Endometrium (tissue), 2 donors: Measurements from ENCODE around the gene FLNB.

Experiments
- FAIRE-seq: peaks from 2 replicates; lab custom pipeline; 2012; peaks lifted over from hg19 to GRCh38; lab: Jason Lieb, UNC
- donor health status: control.
- donor health status: control.

The FLNB gene, protein sequence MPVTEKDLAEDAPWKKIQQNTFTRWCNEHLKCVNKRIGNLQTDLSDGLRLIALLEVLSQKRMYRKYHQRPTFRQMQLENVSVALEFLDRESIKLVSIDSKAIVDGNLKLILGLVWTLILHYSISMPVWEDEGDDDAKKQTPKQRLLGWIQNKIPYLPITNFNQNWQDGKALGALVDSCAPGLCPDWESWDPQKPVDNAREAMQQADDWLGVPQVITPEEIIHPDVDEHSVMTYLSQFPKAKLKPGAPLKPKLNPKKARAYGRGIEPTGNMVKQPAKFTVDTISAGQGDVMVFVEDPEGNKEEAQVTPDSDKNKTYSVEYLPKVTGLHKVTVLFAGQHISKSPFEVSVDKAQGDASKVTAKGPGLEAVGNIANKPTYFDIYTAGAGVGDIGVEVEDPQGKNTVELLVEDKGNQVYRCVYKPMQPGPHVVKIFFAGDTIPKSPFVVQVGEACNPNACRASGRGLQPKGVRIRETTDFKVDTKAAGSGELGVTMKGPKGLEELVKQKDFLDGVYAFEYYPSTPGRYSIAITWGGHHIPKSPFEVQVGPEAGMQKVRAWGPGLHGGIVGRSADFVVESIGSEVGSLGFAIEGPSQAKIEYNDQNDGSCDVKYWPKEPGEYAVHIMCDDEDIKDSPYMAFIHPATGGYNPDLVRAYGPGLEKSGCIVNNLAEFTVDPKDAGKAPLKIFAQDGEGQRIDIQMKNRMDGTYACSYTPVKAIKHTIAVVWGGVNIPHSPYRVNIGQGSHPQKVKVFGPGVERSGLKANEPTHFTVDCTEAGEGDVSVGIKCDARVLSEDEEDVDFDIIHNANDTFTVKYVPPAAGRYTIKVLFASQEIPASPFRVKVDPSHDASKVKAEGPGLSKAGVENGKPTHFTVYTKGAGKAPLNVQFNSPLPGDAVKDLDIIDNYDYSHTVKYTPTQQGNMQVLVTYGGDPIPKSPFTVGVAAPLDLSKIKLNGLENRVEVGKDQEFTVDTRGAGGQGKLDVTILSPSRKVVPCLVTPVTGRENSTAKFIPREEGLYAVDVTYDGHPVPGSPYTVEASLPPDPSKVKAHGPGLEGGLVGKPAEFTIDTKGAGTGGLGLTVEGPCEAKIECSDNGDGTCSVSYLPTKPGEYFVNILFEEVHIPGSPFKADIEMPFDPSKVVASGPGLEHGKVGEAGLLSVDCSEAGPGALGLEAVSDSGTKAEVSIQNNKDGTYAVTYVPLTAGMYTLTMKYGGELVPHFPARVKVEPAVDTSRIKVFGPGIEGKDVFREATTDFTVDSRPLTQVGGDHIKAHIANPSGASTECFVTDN (N-terminal part only)

DNA sequence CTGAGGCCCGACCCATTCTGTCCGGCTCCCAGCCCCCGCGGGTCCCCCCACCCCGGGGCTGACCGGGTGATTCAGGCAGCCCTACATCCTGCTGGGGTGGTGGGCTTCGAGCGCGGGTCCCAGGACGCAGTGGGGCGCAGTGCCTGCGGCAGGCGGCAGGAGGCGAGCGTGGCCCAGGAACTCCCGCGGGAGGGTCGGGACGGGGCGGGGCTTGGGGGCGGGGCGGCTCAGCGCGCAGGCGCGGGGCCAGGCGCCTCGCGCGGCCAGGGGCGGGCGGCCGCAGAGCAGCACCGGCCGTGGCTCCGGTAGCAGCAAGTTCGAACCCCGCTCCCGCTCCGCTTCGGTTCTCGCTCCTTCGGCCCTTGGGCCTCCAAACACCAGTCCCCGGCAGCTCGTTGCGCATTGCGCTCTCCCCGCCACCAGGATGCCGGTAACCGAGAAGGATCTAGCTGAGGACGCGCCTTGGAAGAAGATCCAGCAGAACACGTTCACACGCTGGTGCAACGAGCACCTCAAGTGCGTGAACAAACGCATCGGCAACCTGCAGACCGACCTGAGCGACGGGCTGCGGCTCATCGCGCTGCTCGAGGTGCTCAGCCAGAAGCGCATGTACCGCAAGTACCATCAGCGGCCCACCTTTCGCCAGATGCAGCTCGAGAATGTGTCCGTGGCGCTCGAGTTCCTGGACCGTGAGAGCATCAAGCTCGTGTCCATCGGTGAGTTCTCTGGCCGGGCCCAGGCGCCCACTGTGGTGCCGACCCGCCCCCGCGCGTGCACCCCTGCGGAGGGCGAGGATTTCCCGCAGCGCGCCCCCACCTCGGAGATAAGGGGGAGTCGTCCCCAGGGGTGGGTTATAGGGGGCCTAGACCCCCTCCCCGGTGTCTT is at the start of gene FLNB:
TSS of gene FLNB (plus strand) at position 282 of the 885 bp plus-strand sequence. CDS start at position 425, 143 bp downstream.
- no peak for FAIRE-seq

GRCh38 chr3:57958642-57959422 is 49.4 kb upstream of the FLNB start:
- FAIRE-seq: no peak

- no peak for FAIRE-seq
Measured at GRCh38 chr3:57959423-57960173, 48.6 kb upstream of the FLNB start.

GRCh38 chr3:57960174-57960505 is 48.1 kb upstream of the FLNB start:
- FAIRE-seq: no peak

GRCh38 chr3:57961177-57961827 is 46.9 kb upstream of the FLNB start:
- no peak for FAIRE-seq

DNA sequence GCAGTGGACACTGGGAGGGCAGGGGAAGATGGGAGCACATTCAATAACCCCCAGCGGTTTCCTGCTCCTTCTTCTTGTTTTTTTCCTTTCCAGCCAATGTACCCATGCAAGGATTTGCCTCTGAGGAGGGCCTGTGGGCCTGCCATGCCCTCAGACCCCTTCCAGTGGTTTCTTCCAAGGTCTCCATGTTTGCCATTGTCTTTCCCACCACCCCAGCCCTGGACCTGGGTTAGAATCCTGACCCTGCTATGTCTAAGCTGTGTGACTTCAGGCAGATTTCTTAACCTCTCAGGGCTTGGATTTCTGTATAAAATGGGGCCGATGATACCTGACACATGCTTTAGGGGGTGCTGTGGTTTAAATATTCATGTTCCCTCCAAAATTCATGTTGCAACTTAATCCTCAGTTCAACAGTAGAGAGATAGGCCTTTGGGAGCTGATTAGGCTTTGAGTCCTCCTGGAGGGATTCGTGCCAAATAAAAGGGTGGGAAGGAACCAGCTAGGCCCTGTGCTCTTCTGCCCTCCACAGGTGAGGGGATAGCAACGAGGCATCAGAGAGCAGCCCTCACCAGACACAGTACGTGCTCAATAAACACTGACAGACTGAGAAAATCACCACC is 46.3 kb upstream of the FLNB start:
- FAIRE-seq: no peak

- FAIRE-seq: no peak
Measured at GRCh38 chr3:57962448-57962834, 45.8 kb upstream of the FLNB start.

DNA sequence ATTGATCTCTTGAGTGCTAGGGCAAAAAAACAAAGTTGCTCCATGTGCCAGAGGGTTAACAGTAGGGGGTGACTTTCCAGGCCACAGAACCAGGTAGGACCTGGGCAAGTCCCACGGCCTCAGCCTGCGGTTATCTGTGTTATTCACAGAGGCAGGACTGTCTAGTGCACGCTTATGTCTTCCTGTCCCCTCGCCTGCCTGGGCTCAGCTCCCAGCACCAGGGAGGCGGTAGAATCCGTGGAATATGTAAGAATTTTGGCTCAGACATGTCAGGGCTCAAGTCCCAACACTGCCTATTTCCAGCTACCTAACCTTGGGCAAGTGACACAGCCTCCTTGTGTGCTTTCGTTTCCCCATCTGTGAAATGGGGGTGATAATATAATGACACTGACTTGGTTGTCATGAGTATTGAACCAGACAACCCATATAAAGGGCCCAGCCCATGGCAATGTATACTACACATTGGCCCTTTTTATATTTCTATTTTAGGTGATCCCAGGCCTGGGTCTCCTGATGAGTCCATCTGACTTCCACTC is 44.3 kb upstream of the FLNB start:
- FAIRE-seq: no peak

DNA sequence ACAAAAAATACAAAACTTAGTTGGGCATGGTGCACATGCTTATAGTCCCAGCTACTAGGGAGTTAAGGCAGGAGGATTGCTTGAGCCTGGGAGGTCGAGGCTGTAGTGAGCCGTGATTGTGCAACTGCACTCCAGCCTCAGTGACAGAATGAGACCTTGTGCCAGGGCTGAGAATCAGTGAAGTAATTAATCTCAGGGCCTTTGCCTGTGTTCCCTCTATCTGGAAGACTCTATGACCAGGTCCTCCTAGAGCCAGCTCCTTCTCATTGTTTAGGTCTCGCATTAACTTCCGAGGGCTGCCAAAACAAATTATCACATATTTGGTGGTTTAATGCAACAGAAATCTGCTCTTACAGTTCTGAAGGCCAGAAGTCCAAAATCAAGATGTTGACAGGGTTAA is 41.4 kb upstream of the FLNB start:
- FAIRE-seq: no peak

- FAIRE-seq: no peak
Measured at GRCh38 chr3:57967590-57967989, 40.6 kb upstream of the FLNB start.

DNA sequence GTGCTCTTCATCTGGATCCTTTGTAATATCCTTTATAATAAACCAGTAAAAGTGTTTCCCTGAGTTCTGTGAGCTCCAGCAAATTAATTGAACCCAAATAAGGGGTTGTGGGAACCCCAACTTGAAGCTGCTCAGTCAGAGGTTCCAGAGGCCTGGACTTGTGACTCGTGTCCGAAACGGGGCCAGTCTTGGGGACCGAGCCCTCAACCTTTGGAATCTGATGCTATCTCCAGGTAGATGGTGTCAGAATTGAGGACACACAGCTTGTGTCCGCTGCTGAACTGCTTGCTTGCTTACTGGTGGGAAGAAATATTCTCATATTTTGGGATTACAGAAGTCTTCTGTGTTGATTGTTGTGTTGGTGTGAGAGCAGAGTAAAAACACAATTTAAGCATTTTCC is 39.7 kb upstream of the FLNB start:
- FAIRE-seq: no peak

- no peak for FAIRE-seq
Measured at GRCh38 chr3:57971975-57972374, 36.2 kb upstream of the FLNB start.

GRCh38 chr3:57972531-57973111 is 35.6 kb upstream of the FLNB start:
- no peak for FAIRE-seq

- FAIRE-seq: no peak
Measured at GRCh38 chr3:57973715-57974477, 34.3 kb upstream of the FLNB start.

GRCh38 chr3:57974796-57975388 is 33.3 kb upstream of the FLNB start:
- FAIRE-seq: no peak

DNA sequence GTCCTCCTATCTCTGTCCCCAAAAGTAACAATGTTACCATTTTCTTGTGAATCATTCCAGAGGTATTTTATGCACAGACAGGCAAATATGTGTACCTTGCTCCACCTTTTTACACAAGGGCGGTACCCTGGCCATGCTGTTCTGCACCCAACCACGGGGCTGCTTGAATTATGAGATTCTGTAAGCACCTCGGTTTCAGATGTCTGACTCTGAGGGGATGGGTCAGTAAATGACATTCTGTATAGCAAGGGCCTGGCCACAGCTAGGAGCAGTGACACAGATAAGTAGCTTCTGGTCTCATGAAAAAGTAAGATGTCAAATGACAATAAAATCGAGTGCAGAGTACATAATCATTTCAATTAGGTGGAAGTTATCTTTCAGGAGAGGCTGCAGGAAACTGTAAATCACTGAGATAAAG is 30.4 kb upstream of the FLNB start:
- FAIRE-seq: no peak

DNA sequence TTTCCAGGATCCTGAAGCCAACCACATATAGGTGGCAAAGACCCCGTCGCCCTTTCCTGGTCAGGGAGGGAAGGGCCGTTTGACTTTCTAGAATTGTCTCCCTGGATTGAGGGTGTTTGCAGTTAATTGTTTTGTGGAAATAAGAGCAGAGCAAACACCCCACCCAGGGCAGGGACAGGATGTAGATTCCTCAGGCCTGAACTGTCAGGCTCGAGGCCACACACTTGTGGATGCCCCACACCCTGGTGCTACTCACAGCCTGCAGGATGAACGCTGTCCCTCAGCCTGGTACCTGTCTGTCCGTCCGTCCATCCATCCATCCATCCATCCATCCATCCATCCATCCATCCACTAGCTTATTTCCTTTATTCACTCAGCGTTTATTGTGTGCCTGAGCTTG is 29.9 kb upstream of the FLNB start:
- no peak for FAIRE-seq
